HepG2 (cell line): Measurements from ENCODE around the gene GPD1. TPM values are rescaled to one million over a fixed set of nuclear protein-coding genes. Genes with fewer than 3 reads are reported as not detected.

ENCODE experiments used
- AGO1 ChIP-seq: fragments of 200-400 bp; formaldehyde crosslinking; IDR thresholded peaks from 2 replicates; pipeline ENCODE4 v1.6.1; 2017; ENCODE audit warnings: mild to moderate bottlenecking, low read depth, low read length, moderate library complexity; ENCODE audit not compliant: poor library complexity, severe bottlenecking
- CEBPZ ChIP-seq: IDR thresholded peaks from 2 replicates; pipeline ENCODE4 v1.6.1; 2012; ENCODE audit warnings: low read length, improper control_type of control experiment
- CENPX ChIP-seq: sonication (generic); formaldehyde crosslinking; IDR thresholded peaks from 2 replicates; pipeline ENCODE4 v1.9.0; 2021; ENCODE audit warnings: mild to moderate bottlenecking, missing genetic modification reagents, moderate library complexity
- FOXC1 ChIP-seq: sonication (generic); formaldehyde crosslinking; IDR thresholded peaks from 2 replicates; pipeline ENCODE4 v1.8.0; 2022; ENCODE audit warnings: mild to moderate bottlenecking, missing genetic modification reagents, borderline replicate concordance
- HNRNPL ChIP-seq: fragments of 200-400 bp; formaldehyde crosslinking; IDR thresholded peaks from 2 replicates; pipeline ENCODE4 v1.6.1; 2017; ENCODE audit warnings: mild to moderate bottlenecking, low read depth, low read length
- KDM6A ChIP-seq: IDR thresholded peaks from 2 replicates; pipeline ENCODE4 v1.6.1; 2016; ENCODE audit warnings: low read depth
- KLF11 ChIP-seq: IDR thresholded peaks from 2 replicates; pipeline ENCODE4 v1.6.1; 2016; ENCODE audit warnings: missing compliant biosample characterization
- MED1 ChIP-seq: sonication (generic); formaldehyde crosslinking; IDR thresholded peaks from 2 replicates; pipeline ENCODE4 v1.4.0; 2020; ENCODE audit warnings: missing genetic modification reagents
- RFXAP ChIP-seq: sonication (generic); formaldehyde crosslinking; IDR thresholded peaks from 2 replicates; pipeline ENCODE4 v1.4.0; 2020; ENCODE audit warnings: missing genetic modification reagents, borderline replicate concordance
- RXRB ChIP-seq: IDR thresholded peaks from 2 replicates; pipeline ENCODE4 v1.6.1; 2016; ENCODE audit warnings: borderline replicate concordance, missing genetic modification reagents, missing compliant biosample characterization
- SYNCRIP ChIP-seq: fragments of 200-400 bp; formaldehyde crosslinking; IDR thresholded peaks from 2 replicates; pipeline ENCODE4 v1.6.1; 2018; ENCODE audit warnings: mild to moderate bottlenecking, low read depth, low read length; ENCODE audit not compliant: insufficient read depth
- ZBTB10 ChIP-seq: sonication (generic); formaldehyde crosslinking; IDR thresholded peaks from 2 replicates; pipeline ENCODE4 v1.4.0; 2020; ENCODE audit warnings: missing genetic modification reagents, borderline replicate concordance
- ZBTB37 ChIP-seq: sonication (generic); formaldehyde crosslinking; IDR thresholded peaks from 2 replicates; pipeline ENCODE4 v1.4.0; 2020; ENCODE audit warnings: mild to moderate bottlenecking, missing genetic modification reagents
- ZMAT3 ChIP-seq: sonication (generic); formaldehyde crosslinking; conservative IDR thresholded peaks from 2 replicates; pipeline ENCODE4 v1.7.0; 2021; ENCODE audit warnings: missing genetic modification reagents
- ZNF138 ChIP-seq: sonication (generic); formaldehyde crosslinking; IDR thresholded peaks from 2 replicates; pipeline ENCODE4 v1.5.0; 2020; ENCODE audit warnings: mild to moderate bottlenecking, low read depth, missing genetic modification reagents
- ZNF264 ChIP-seq: sonication (generic); formaldehyde crosslinking; IDR thresholded peaks from 2 replicates; pipeline ENCODE4 v1.4.0; 2020; ENCODE audit warnings: missing genetic modification reagents
- ZNF362 ChIP-seq: sonication (generic); formaldehyde crosslinking; IDR thresholded peaks from 2 replicates; pipeline ENCODE4 v1.4.0; 2020; ENCODE audit warnings: missing genetic modification reagents, mild to moderate bottlenecking, borderline replicate concordance
- ZNF768 ChIP-seq: sonication (generic); formaldehyde crosslinking; IDR thresholded peaks from 2 replicates; pipeline ENCODE4 v1.4.0; 2020; ENCODE audit warnings: missing genetic modification reagents
- ZNF891 ChIP-seq: sonication (generic); formaldehyde crosslinking; IDR thresholded peaks from 2 replicates; pipeline ENCODE4 v1.5.0; 2020; ENCODE audit warnings: mild to moderate bottlenecking, missing genetic modification reagents
- ZSCAN29 ChIP-seq: sonication (generic); formaldehyde crosslinking; conservative IDR thresholded peaks from 2 replicates; pipeline ENCODE4 v1.4.0; 2020; ENCODE audit warnings: mild to moderate bottlenecking, missing genetic modification reagents
- polyA plus RNA-seq, 8 experiments: library from polyadenylated mRNA; depleted of rRNA in 3 of 8; stranded (reverse) in 7 of 8; unstranded in 1 of 8; fragments of >200 nt; fragmentation: Illumina TruSeq in 4 of 8; extraction: Trizol in 4 of 8; gene quantifications; 2 replicates each; pipeline versions ENCODE4 v1.2.1 to v1.2.3, GENCODE V29; 2011 to 2016; ENCODE audit warnings: low read depth in 4 of 8, missing spikeins in 1 of 8, mixed read lengths in 1 of 8; ENCODE audit not compliant: insufficient read depth in 1 of 8
- total RNA-seq, 5 experiments: library from RNA; depleted of rRNA; stranded (reverse); fragments of >200 nt; fragmentation: Illumina TruSeq; extraction: Trizol; gene quantifications; 2 replicates each; pipeline ENCODE4 v1.2.3, GENCODE V29; 2016; ENCODE audit warnings: low read depth in 1 of 5

GPD1 gene
- total and polyA plus RNA-seq, 2 of the 13 experiments (the other 11 are each of a cell fraction or from before 2014, with no cell fraction given), result 3.7 to 30.6 TPM

DNA sequence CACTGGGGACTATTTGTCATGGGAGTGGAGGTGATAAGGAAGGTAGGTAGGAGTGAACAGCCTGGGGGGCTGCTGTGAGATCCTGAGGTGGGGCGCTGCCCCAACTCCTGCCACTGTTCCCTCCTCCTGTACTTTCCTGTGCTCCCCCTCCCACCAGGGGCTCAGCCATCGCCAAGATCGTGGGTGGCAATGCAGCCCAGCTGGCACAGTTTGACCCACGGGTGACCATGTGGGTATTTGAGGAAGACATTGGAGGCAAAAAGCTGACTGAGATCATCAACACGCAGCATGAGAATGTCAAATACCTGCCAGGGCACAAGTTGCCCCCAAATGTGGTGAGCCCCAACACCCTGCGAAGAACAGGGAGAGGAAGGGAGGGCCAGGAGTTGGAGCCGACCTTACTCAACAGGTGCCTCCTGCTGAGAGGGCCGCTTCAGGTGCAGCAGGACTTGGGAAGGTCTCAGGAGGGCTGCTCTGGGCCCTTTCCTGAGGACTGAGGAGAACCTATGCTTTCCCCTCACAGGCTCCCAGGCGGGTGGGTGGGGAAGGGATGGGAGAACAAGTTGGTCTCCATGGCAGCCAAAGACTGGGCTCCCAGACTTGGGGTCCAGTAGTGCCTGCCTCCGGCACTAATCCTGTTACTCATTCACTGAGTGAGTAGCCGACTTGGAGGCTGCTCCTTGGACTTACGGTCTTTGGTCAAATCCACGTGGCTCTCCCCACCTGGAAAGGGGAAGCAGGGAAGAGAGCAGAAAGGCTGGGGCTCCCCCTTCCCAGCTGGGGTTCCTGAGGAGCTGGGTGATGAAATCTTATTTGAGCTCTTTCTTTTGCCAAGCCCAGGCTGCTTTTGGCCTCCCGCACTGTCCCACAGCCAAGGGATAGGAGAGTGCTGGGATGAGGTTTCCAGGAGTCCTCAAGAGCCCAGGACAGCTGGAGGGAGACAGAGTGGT is 884 bp downstream of the GPD1 start (continued):
- TF ChIP-seq ZBTB37, result no peak
- TF ChIP-seq ZSCAN29 (CRISPR knock-in tag), result no peak
- TF ChIP-seq AGO1, result peak; percentile 12
- 0 out of 2 replicates have a peak, but pooled peaks have one; percentile 21 for TF ChIP-seq RXRB (CRISPR knock-in tag)
- TF ChIP-seq ZNF891 (CRISPR knock-in tag), result 0 out of 2 replicates have a peak, but pooled peaks have one; percentile 27
- no peak for TF ChIP-seq CEBPZ
- TF ChIP-seq RFXAP (CRISPR knock-in tag), result no peak
- no peak for TF ChIP-seq SYNCRIP
- TF ChIP-seq ZNF362 (CRISPR knock-in tag), result no peak
- TF ChIP-seq KDM6A, result peak; percentile 66; the same call in 1 of the 2 replicates
- TF ChIP-seq FOXC1 (CRISPR knock-in tag), result no peak
- no peak for TF ChIP-seq ZMAT3 (CRISPR knock-in tag)
- no peak for TF ChIP-seq CENPX (CRISPR knock-in tag)
- TF ChIP-seq KLF11 (CRISPR knock-in tag), result no peak
- 0 out of 2 replicates have a peak, but pooled peaks have one; percentile 34 for TF ChIP-seq HNRNPL
- peak; percentile 87; the same call in 1 of the 2 replicates for TF ChIP-seq ZNF264 (CRISPR knock-in tag)
- no peak for TF ChIP-seq ZNF138 (CRISPR knock-in tag)
- TF ChIP-seq ZBTB10 (CRISPR knock-in tag), result peak; percentile 96
- 0 out of 2 replicates have a peak, but pooled peaks have one; percentile 27 for TF ChIP-seq MED1 (CRISPR knock-in tag)
- no peak for TF ChIP-seq ZNF768 (CRISPR knock-in tag)
